H9 (cell line): ENCODE results near the gene FAM124A. TPM values are rescaled to one million over a fixed set of nuclear protein-coding genes. Genes with fewer than 3 reads are reported as not detected.

Source experiments
- DNase-seq: peaks from one replicate; pipeline ENCODE4 v3.0.0-alpha.2; 2017
- H2AFZ ChIP-seq: one replicate; pipeline ENCODE4 v1.6.1; 2013; ENCODE audit warnings: mild to moderate bottlenecking, low read length, control low read depth, moderate library complexity
- H2AK5ac ChIP-seq: 2 replicates; pipeline ENCODE4 v1.6.1; 2013; ENCODE audit warnings: low read length, control low read depth, mixed read lengths; ENCODE audit not compliant: insufficient read length
- H2BK120ac ChIP-seq: one replicate; pipeline ENCODE4 v1.6.1; 2013; ENCODE audit warnings: low read depth, mild to moderate bottlenecking, low read length, control low read depth, inconsistent platforms; ENCODE audit not compliant: poor library complexity, severe bottlenecking
- H2BK12ac ChIP-seq: 2 replicates; pipeline ENCODE4 v1.6.1; 2013; ENCODE audit warnings: low read length, control low read depth, mixed read lengths, low read depth; ENCODE audit not compliant: insufficient read length
- H2BK15ac ChIP-seq: 2 replicates; pipeline ENCODE4 v1.6.1; 2013; ENCODE audit warnings: low read depth, low read length, control low read depth
- H2BK20ac ChIP-seq: one replicate; pipeline ENCODE4 v1.6.1; 2013; ENCODE audit warnings: low read depth, mild to moderate bottlenecking, low read length, control low read depth, inconsistent platforms; ENCODE audit not compliant: poor library complexity, severe bottlenecking
- H2BK5ac ChIP-seq: 2 replicates; pipeline ENCODE4 v1.6.1; 2013; ENCODE audit warnings: low read length, control low read depth, mixed read lengths; ENCODE audit not compliant: insufficient read length
- H3K14ac ChIP-seq: 2 replicates; pipeline ENCODE4 v1.6.1; 2013; ENCODE audit warnings: low read length, control low read depth; ENCODE audit not compliant: insufficient read depth
- H3K18ac ChIP-seq: 2 replicates; pipeline ENCODE4 v1.6.1; 2013; ENCODE audit warnings: low read depth, mild to moderate bottlenecking, mixed read lengths, low read length, control low read depth; ENCODE audit not compliant: insufficient read length
- H3K23ac ChIP-seq: 2 replicates; pipeline ENCODE4 v1.6.1; 2013; ENCODE audit warnings: low read length, control low read depth, mixed read lengths, low read depth; ENCODE audit not compliant: insufficient read length
- H3K23me2 ChIP-seq: 2 replicates; pipeline ENCODE4 v1.6.1; 2013; ENCODE audit warnings: low read depth, mild to moderate bottlenecking, mixed read lengths, low read length, control low read depth; ENCODE audit not compliant: insufficient read length, poor library complexity, severe bottlenecking
- H3K27ac ChIP-seq: 2 replicates; pipeline ENCODE4 v1.5.1; 2013; ENCODE audit warnings: low read length, control low read depth, mixed read lengths, low read depth; ENCODE audit not compliant: insufficient read length
- H3K27me3 ChIP-seq: 2 replicates; pipeline ENCODE4 v1.6.1; 2013; ENCODE audit warnings: low read length, control low read depth, inconsistent platforms; ENCODE audit not compliant: insufficient read depth
- H3K4ac ChIP-seq: 2 replicates; pipeline ENCODE4 v1.6.1; 2013; ENCODE audit warnings: low read depth, mild to moderate bottlenecking, control low read depth, inconsistent platforms, low read length, moderate library complexity
- H3K4me1 ChIP-seq: 2 replicates; pipeline ENCODE4 v1.6.1; 2013; ENCODE audit warnings: low read length, control low read depth, inconsistent platforms; ENCODE audit not compliant: insufficient read depth
- H3K4me2 ChIP-seq: 2 replicates; pipeline ENCODE4 v1.6.1; 2013; ENCODE audit warnings: low read length, control low read depth, mixed read lengths; ENCODE audit not compliant: insufficient read length, insufficient read depth
- H3K56ac ChIP-seq: 2 replicates; pipeline ENCODE4 v1.6.1; 2013; ENCODE audit warnings: low read depth, mild to moderate bottlenecking, mixed read lengths, low read length, control low read depth; ENCODE audit not compliant: insufficient read length
- H3K79me1 ChIP-seq: 2 replicates; pipeline ENCODE4 v1.6.1; 2013; ENCODE audit warnings: low read depth, mild to moderate bottlenecking, moderate library complexity, low read length, control low read depth, inconsistent platforms; ENCODE audit not compliant: insufficient read depth, poor library complexity, severe bottlenecking
- H3K79me2 ChIP-seq: 2 replicates; pipeline ENCODE4 v1.6.1; 2013; ENCODE audit warnings: low read length, control low read depth, inconsistent platforms; ENCODE audit not compliant: insufficient read depth
- H3K9ac ChIP-seq: 2 replicates; pipeline ENCODE4 v1.6.1; 2013; ENCODE audit warnings: low read length, control low read depth, mixed read lengths; ENCODE audit not compliant: insufficient read length; ENCODE audit errors: extremely low read depth
- H3K9me3 ChIP-seq: one replicate; pipeline ENCODE4 v1.6.1; 2013; ENCODE audit warnings: low read depth, low read length, inconsistent platforms; ENCODE audit not compliant: control insufficient read depth
- H3T11ph ChIP-seq: one replicate; pipeline ENCODE4 v1.6.1; 2013; ENCODE audit warnings: mild to moderate bottlenecking, low read length, control low read depth, inconsistent platforms
- H4K20me1 ChIP-seq: one replicate; pipeline ENCODE4 v1.6.1; 2013; ENCODE audit not compliant: control insufficient read depth, insufficient read length, insufficient read depth
- H4K5ac ChIP-seq: 2 replicates; pipeline ENCODE4 v1.6.1; 2013; ENCODE audit warnings: low read depth, mild to moderate bottlenecking, mixed read lengths, low read length, control low read depth; ENCODE audit not compliant: insufficient read length
- H4K8ac ChIP-seq: replicated peaks from 2 replicates; pipeline ENCODE4 v1.6.1; 2013; ENCODE audit warnings: low read length, control low read depth, mixed read lengths, low read depth; ENCODE audit not compliant: insufficient read length
- H4K91ac ChIP-seq: 2 replicates; pipeline ENCODE4 v1.6.1; 2013; ENCODE audit warnings: low read depth, mild to moderate bottlenecking, moderate library complexity, mixed read lengths, low read length, control low read depth; ENCODE audit not compliant: insufficient read length
- H3K27ac Mint-ChIP-seq, 3 experiments: 2 replicates in 2 of 3; 3 replicates in 1 of 3; pipeline ENCODE4 v1.8.0; 2020 to 2021; ENCODE audit warnings: mixed read lengths in 3 of 3, mild to moderate bottlenecking in 1 of 3, moderate library complexity in 1 of 3
- H3K27me3 Mint-ChIP-seq: 2 replicates; pipeline ENCODE4 v1.8.0; 2021; ENCODE audit warnings: low read depth, mild to moderate bottlenecking, moderate library complexity, mixed read lengths
- H3K36me3 Mint-ChIP-seq, 3 experiments: 2 replicates in 2 of 3; 3 replicates in 1 of 3; pipeline ENCODE4 v1.8.0; 2020 to 2021; ENCODE audit warnings: low read depth in 3 of 3, mixed read lengths in 3 of 3; ENCODE audit not compliant: insufficient read depth in 1 of 3
- H3K4me1 Mint-ChIP-seq, 2 experiments: 2 replicates each; pipeline ENCODE4 v1.8.0; 2020; ENCODE audit warnings: mixed read lengths in 2 of 2
- H3K4me3 Mint-ChIP-seq, 2 experiments: 2 replicates in 1 of 2; 3 replicates in 1 of 2; pipeline ENCODE4 v1.8.0; 2020 to 2021; ENCODE audit warnings: mild to moderate bottlenecking in 2 of 2, mixed read lengths in 2 of 2, moderate library complexity in 1 of 2
- H3K9me3 Mint-ChIP-seq, 2 experiments: 2 replicates in 1 of 2; 3 replicates in 1 of 2; pipeline ENCODE4 v1.8.0; 2020; ENCODE audit warnings: mild to moderate bottlenecking in 2 of 2, mixed read lengths in 2 of 2, moderate library complexity in 1 of 2
- CTCF ChIP-seq: fragments of 200-600 bp; sonication (generic); conservative IDR thresholded peaks from 3 replicates; pipeline ENCODE4 v1.8.0; 2021; ENCODE audit warnings: antibody characterized with exemption, mild to moderate bottlenecking
- WGBS: extraction: QIAGEN DNeasy Blood & Tissue Kit; methylation state at CpG from one replicate; pipeline ENCODE4 v1.1.7; 2013; ENCODE audit warnings: missing lambda C conversion rate, low lambda C conversion rate, mixed read lengths; ENCODE audit not compliant: insufficient read length; ENCODE audit errors: extremely low coverage; 5-methylcytosine and 5-hydroxymethylcytosine counted together
- total RNA-seq: library from RNA; stranded (reverse); gene quantifications from 2 replicates; pipeline ENCODE4 v1.2.1, GENCODE V29; 2021

FAM124A gene
- total RNA-seq, 1 experiment from 2014 or later: 41.9 TPM

GRCh38 chr13:51255556-51255955 lies 33.4 kb downstream of the FAM124A start:
- Histone ChIP-seq H2BK15ac (no peak overlapping the region), H3K27me3 (no peaks in the 10 kb centered on the region), H3K9ac (no peak overlapping the region), H2BK12ac (no peak overlapping the region), H3K79me1 (peaks cover 3% of the 10 kb centered on the region), H3K18ac (no peak overlapping the region), H2BK20ac (no peak overlapping the region), H3K79me2 (peaks cover 11% of the 10 kb centered on the region; the same call in 1 of the 2 replicates), H2BK5ac (no peak overlapping the region), H4K91ac (no peak overlapping the region), H2AFZ (no peak overlapping the region), H3T11ph (no peak overlapping the region), H3K56ac (no peak overlapping the region), H3K4ac (no peak overlapping the region), H2BK120ac (no peak overlapping the region), H3K9me3 (no peaks in the 10 kb centered on the region), H3K27ac (no peak overlapping the region), H2AK5ac (no peak overlapping the region), H3K23ac (no peak overlapping the region), H4K8ac (no peak overlapping the region), H3K23me2 (no peaks in the 10 kb centered on the region), H4K5ac (no peak overlapping the region), H3K14ac (no peak overlapping the region), H3K4me1 (no peaks in the 10 kb centered on the region; the same call in 1 of the 2 replicates), H4K20me1 (peaks cover 3% of the 10 kb centered on the region), H3K4me2 (no peak overlapping the region)
- Mint-ChIP-seq H3K4me3 (no peak overlapping the region), H3K9me3 (peaks cover 0 to 2% of the 10 kb centered on the region in 2 experiments; a peak in 1 of 5 replicates), H3K36me3 (peaks cover 66 to 83% (median 82%) of the 10 kb centered on the region in 3 experiments), H3K4me1 (peaks cover 66% of the 10 kb centered on the region in 2 experiments), H3K27ac (peak overlapping the region in 2 of 3 experiments; percentile 12 to 95; a peak in 6 of 7 replicates), H3K27me3 (no peaks in the 10 kb centered on the region)
- no peak for TF ChIP-seq CTCF
- no CpG with 5 or more reads among the region's 1 CpG for WGBS
- no peak for DNase-seq
